ENCODE data around the gene DPF3. TPM values are rescaled to one million over a fixed set of nuclear protein-coding genes. Genes with fewer than 3 reads are reported as not detected.
A peak's percentile ranks its signal among the peaks of the same experiment; 100 is the strongest.

Gene DPF3
- total RNA-seq, 2 experiments from 2014 or later = 0.27 to 0.31 TPM

DNA sequence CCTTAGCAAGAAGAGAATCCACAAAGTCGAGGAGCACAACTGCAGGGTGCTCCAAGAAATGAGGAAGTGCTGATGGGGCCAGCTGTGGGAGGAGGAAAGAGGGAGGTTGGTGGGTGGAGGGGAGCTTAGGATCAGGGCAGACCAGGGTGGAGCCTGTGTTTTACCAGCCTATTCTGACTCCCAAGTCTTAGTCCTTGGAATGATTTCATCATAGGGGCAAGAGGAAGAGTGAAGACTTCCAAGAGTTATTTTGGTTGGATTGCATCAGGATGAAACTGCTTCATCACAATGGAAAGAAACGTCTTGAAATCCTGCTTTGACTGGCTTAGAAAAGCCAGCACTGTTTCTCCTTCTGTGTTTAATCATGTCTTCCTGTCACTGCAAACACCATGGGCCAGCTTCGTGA, 194.0 kb downstream of the DPF3 start:
- Mint-ChIP-seq H3K27me3 (no peaks in the 10 kb centered on the region), H3K27ac (no peak overlapping the region)
- H3K27ac ChIP-seq (ENCODE audit: low read depth in 1 of 2, low read length in 2 of 2) = no peak overlapping the region

DNA sequence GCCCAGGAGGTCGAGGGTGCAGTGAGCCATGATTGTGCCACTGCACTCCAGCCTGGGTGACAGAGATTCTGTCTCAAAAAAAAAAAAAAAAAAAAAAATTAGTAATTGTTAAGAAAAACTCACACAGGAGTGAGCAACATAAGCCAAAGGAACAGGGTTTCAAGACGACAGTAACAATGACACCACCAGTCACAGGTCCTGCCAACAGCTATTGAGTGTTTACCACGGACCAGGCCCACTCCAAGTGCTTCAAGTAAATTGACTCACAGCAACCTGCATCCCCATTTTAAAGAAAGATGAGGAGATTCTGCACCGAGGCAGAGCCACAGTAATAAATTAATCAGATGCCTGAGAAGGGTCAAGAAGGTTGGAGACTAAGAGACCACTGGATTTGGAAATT, 194.5 kb downstream of the DPF3 start:
- no peak for ATAC-seq (ENCODE audit: poor library complexity)
- intact Hi-C loops (cut with DNase I, micrococcal nuclease) = no loop called here
- CTCF ChIA-PET = no interaction called here

More for the DNA sequence above, 194.0 kb downstream of the DPF3 start:
- H3K4me1 Mint-ChIP-seq (ENCODE audit: low read depth) = no peaks in the 10 kb centered on the region
- Histone ChIP-seq H3K9me3 (ENCODE audit: control insufficient read depth in 1 of 2, insufficient read depth in 1 of 2, low read length in 2 of 2) (no peaks in the 10 kb centered on the region), H3K27me3 (ENCODE audit: control insufficient read depth in 1 of 2, insufficient read depth in 2 of 2, low read length in 2 of 2) (no peaks in the 10 kb centered on the region), H3K4me3 (ENCODE audit: low read length) (no peak overlapping the region), H3K36me3 (ENCODE audit: insufficient read depth, low read length) (no peaks in the 10 kb centered on the region), H3K4me1 (ENCODE audit: insufficient read depth, low read length) (no peaks in the 10 kb centered on the region)
- no peaks in the 10 kb centered on the region for H3K9me3 Mint-ChIP-seq
- ChIA-PET CTCF (no interaction called here), POLR2A (no interaction called here)
- H3K36me3 Mint-ChIP-seq (ENCODE audit: low read depth) = no peaks in the 10 kb centered on the region
- TF ChIP-seq, protein P1, sequence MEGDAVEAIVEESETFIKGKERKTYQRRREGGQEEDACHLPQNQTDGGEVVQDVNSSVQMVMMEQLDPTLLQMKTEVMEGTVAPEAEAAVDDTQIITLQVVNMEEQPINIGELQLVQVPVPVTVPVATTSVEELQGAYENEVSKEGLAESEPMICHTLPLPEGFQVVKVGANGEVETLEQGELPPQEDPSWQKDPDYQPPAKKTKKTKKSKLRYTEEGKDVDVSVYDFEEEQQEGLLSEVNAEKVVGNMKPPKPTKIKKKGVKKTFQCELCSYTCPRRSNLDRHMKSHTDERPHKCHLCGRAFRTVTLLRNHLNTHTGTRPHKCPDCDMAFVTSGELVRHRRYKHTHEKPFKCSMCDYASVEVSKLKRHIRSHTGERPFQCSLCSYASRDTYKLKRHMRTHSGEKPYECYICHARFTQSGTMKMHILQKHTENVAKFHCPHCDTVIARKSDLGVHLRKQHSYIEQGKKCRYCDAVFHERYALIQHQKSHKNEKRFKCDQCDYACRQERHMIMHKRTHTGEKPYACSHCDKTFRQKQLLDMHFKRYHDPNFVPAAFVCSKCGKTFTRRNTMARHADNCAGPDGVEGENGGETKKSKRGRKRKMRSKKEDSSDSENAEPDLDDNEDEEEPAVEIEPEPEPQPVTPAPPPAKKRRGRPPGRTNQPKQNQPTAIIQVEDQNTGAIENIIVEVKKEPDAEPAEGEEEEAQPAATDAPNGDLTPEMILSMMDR (IDR thresholded peaks at IDR 0.05) = no peak
- intact Hi-C loops (cut with DNase I, micrococcal nuclease) = no loop called here
- DNase-seq = peak in 1 of 14 experiments; percentile 7
- no peak for ATAC-seq (ENCODE audit: poor library complexity)
- no peak overlapping the region for H3K4me3 Mint-ChIP-seq

DNA sequence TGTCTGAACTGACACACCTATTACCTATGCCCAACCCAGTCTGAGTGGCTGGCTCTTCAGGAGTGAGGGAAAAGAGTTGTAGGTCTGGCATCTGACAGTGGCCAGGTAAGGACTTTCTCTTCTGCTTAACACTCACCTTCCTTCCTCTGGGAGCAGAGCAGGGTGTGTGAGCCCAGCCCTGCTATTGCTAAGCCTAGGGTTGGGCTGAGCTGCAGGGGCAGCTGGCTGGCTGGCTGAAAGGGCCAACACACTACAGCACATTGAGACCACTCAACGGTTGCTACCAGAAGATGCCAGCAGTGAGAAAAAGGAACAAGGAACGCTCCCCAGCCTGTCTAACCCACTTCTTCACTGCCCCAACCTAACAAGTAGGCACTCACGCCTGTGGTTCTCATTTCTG, 201.2 kb downstream of the DPF3 start:
- no peaks in the 10 kb centered on the region for H3K36me3 Mint-ChIP-seq (ENCODE audit: low read depth)
- Histone ChIP-seq H3K4me3 (ENCODE audit: low read length) (no peak overlapping the region), H3K4me1 (ENCODE audit: insufficient read depth, low read length) (no peaks in the 10 kb centered on the region), H3K36me3 (ENCODE audit: insufficient read depth, low read length) (no peaks in the 10 kb centered on the region), H3K27me3 (ENCODE audit: control insufficient read depth in 1 of 2, insufficient read depth in 2 of 2, low read length in 2 of 2) (no peaks in the 10 kb centered on the region), H3K9me3 (ENCODE audit: control insufficient read depth in 1 of 2, insufficient read depth in 1 of 2, low read length in 2 of 2) (peaks cover 0 to 8% of the 10 kb centered on the region in 2 experiments), H3K27ac (ENCODE audit: low read depth in 1 of 2, low read length in 2 of 2) (no peak overlapping the region)
- ATAC-seq (ENCODE audit: poor library complexity) (no peak), DNase-seq (no peak)
- TF ChIP-seq, protein P1 (IDR thresholded peaks at IDR 0.05) = no peak
- CTCF ChIA-PET = no interaction called here
- intact Hi-C loops (cut with DNase I, micrococcal nuclease) = no loop called here
- H3K27me3 Mint-ChIP-seq = no peaks in the 10 kb centered on the region
- H3K9me3 Mint-ChIP-seq = no peaks in the 10 kb centered on the region
- no peak overlapping the region for H3K4me3 Mint-ChIP-seq
- H3K27ac Mint-ChIP-seq = no peak overlapping the region
- H3K4me1 Mint-ChIP-seq (ENCODE audit: low read depth) = no peaks in the 10 kb centered on the region
- POLR2A ChIA-PET = no interaction called here

More for the DNA sequence above, 194.5 kb downstream of the DPF3 start:
- Mint-ChIP-seq H3K9me3 (no peaks in the 10 kb centered on the region), H3K36me3 (ENCODE audit: low read depth) (no peaks in the 10 kb centered on the region), H3K4me3 (no peak overlapping the region), H3K27ac (no peak overlapping the region), H3K4me1 (ENCODE audit: low read depth) (no peaks in the 10 kb centered on the region), H3K27me3 (no peaks in the 10 kb centered on the region)
- no peaks in the 10 kb centered on the region for H3K27me3 ChIP-seq (ENCODE audit: control insufficient read depth in 1 of 2, insufficient read depth in 2 of 2, low read length in 2 of 2)
- DNase-seq = no peak
- H3K9me3 ChIP-seq (ENCODE audit: control insufficient read depth in 1 of 2, insufficient read depth in 1 of 2, low read length in 2 of 2) = no peaks in the 10 kb centered on the region
- TF ChIP-seq, protein P1 (IDR thresholded peaks at IDR 0.05) = no peak
- H3K36me3 ChIP-seq (ENCODE audit: insufficient read depth, low read length) = no peaks in the 10 kb centered on the region
- H3K4me1 ChIP-seq (ENCODE audit: insufficient read depth, low read length) = no peaks in the 10 kb centered on the region
- POLR2A ChIA-PET = no interaction called here
- no peak overlapping the region for H3K4me3 ChIP-seq (ENCODE audit: low read length)
- H3K27ac ChIP-seq (ENCODE audit: low read depth in 1 of 2, low read length in 2 of 2) = no peak overlapping the region
